Natural killer cell (primary cell): ENCODE measurements around the gene KRTAP9-9. TPM values are rescaled to one million over a fixed set of nuclear protein-coding genes. Genes with fewer than 3 reads are reported as not detected.
"Not testable (repeated sequence)": the region's sequence is repeated elsewhere in the genome, so short reads cannot be mapped to it uniquely, and the experiment has no call there.

Source experiments
- ATAC-seq, 3 donors: fragments of 150-1000 bp in 2 of 3; fragments of 200-7000 bp in 1 of 3; cut with Tn5 transposase; 1 replicate in 1 of 3; 2 replicates in 2 of 3; pipeline ENCODE4 v1.10.0; 2021; ENCODE audit warnings: mild to moderate bottlenecking in 2 of 3, moderate library complexity in 2 of 3
- DNase-seq, 2 donors: peaks; one replicate each; pipeline versions ENCODE4 v3.0.0 to v3.0.0-alpha.2; 2013 to 2021; ENCODE audit warnings: mixed read lengths in 1 of 2
- H3K27ac ChIP-seq: one replicate; pipeline ENCODE4 v1.5.1; 2013; ENCODE audit warnings: mild to moderate bottlenecking, low read length
- H3K27me3 ChIP-seq: one replicate; pipeline ENCODE4 v1.6.1; 2013; ENCODE audit warnings: low read length; ENCODE audit not compliant: control insufficient read depth, insufficient read depth
- H3K36me3 ChIP-seq: one replicate; pipeline ENCODE4 v1.6.1; 2013; ENCODE audit warnings: low read length; ENCODE audit not compliant: control insufficient read depth, insufficient read depth
- H3K4me1 ChIP-seq: one replicate; pipeline ENCODE4 v1.6.1; 2013; ENCODE audit warnings: low read length; ENCODE audit not compliant: control insufficient read depth, insufficient read depth
- H3K4me3 ChIP-seq: one replicate; pipeline ENCODE4 v1.5.1; 2013; ENCODE audit warnings: low read length
- H3K9me3 ChIP-seq: one replicate; pipeline ENCODE4 v1.6.1; 2013; ENCODE audit warnings: low read length; ENCODE audit not compliant: control insufficient read depth, insufficient read depth
- H3K27ac Mint-ChIP-seq, 2 donors: one replicate each; pipeline ENCODE4 v1.8.0; 2022; ENCODE audit warnings: mild to moderate bottlenecking in 2 of 2, mixed read lengths in 2 of 2, moderate library complexity in 1 of 2
- H3K27me3 Mint-ChIP-seq, 2 donors: one replicate each; pipeline ENCODE4 v1.8.0; 2022; ENCODE audit warnings: low read depth in 2 of 2, mixed read lengths in 2 of 2
- H3K36me3 Mint-ChIP-seq: one replicate; pipeline ENCODE4 v1.8.0; 2022; ENCODE audit warnings: mixed read lengths
- H3K4me1 Mint-ChIP-seq, 2 donors: one replicate each; pipeline ENCODE4 v1.8.0; 2022; ENCODE audit warnings: mixed read lengths in 2 of 2
- H3K4me3 Mint-ChIP-seq: one replicate; pipeline ENCODE4 v1.8.0; 2022; ENCODE audit warnings: mild to moderate bottlenecking, moderate library complexity, mixed read lengths
- H3K9me3 Mint-ChIP-seq, 2 donors: one replicate each; pipeline ENCODE4 v1.8.0; 2022; ENCODE audit warnings: mixed read lengths in 2 of 2
- WGBS: methylation state at CpG from one replicate; pipeline ENCODE4 v1.1.7; 2013; ENCODE audit warnings: missing lambda C conversion rate; ENCODE audit not compliant: insufficient coverage; 5-methylcytosine and 5-hydroxymethylcytosine counted together
- intact Hi-C: fragments of 100-400 bp; cut with micrococcal nuclease; formaldehyde crosslinking; loops from one replicate; pipeline ENCODE4 v1.14.2; 2022
- total RNA-seq, 4 donors: library from RNA; stranded (reverse); fragments of 120-200 nt in 1 of 4; gene quantifications; one replicate each; pipeline versions ENCODE4 v1.2.3 to v1.2.4, GENCODE V29; 2013 to 2022
- TF ChIP-seq, protein P1 (sequence below): fragments of 200-600 bp; IDR thresholded peaks from one replicate; pipeline ENCODE4 v1.8.0; 2022; ENCODE audit warnings: antibody characterized with exemption

The KRTAP9-9 gene
- total RNA-seq, 3 donors from 2014 or later (not counting 1 experiment from before 2014, with no cell fraction given) = not detected

DNA sequence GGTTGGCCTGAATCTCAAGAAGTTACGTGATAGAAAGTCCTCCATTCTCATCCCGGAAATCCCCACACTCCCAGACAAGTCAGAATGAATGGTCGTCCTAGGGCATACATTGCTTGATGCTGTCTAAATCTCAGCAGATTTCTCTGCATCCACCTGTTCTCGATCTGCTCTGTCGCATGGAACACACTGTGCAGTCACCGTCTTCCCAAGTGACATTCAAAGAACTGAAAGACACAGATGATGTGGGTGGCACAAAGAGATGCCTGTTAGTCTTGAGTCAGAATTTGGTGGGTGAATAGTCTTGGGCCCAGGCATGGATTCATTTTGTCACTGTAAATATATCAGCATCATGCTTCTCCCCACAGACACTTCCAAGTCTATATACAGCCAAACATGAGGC lies 23.5 kb upstream of the KRTAP9-9 start:
- 90% methylated on average over 6 of the region's 6 CpGs for WGBS
- Mint-ChIP-seq H3K4me1 (peaks cover 0 to 4% of the 10 kb centered on the region in 2 donors), H3K27ac (no peak overlapping the region), H3K4me3 (no peak overlapping the region), H3K36me3 (no peaks in the 10 kb centered on the region), H3K27me3 (peaks cover 22 to 34% of the 10 kb centered on the region in 2 donors), H3K9me3 (no peaks in the 10 kb centered on the region)
- ATAC-seq (no peak), DNase-seq (no peak)
- TF ChIP-seq, protein P1, sequence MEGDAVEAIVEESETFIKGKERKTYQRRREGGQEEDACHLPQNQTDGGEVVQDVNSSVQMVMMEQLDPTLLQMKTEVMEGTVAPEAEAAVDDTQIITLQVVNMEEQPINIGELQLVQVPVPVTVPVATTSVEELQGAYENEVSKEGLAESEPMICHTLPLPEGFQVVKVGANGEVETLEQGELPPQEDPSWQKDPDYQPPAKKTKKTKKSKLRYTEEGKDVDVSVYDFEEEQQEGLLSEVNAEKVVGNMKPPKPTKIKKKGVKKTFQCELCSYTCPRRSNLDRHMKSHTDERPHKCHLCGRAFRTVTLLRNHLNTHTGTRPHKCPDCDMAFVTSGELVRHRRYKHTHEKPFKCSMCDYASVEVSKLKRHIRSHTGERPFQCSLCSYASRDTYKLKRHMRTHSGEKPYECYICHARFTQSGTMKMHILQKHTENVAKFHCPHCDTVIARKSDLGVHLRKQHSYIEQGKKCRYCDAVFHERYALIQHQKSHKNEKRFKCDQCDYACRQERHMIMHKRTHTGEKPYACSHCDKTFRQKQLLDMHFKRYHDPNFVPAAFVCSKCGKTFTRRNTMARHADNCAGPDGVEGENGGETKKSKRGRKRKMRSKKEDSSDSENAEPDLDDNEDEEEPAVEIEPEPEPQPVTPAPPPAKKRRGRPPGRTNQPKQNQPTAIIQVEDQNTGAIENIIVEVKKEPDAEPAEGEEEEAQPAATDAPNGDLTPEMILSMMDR = no peak
- Histone ChIP-seq H3K4me3 (no peak overlapping the region), H3K27me3 (peaks cover 4% of the 10 kb centered on the region), H3K27ac (no peak overlapping the region), H3K4me1 (no peaks in the 10 kb centered on the region), H3K36me3 (no peaks in the 10 kb centered on the region), H3K9me3 (no peaks in the 10 kb centered on the region)
- intact Hi-C loops = no loop called here

DNA sequence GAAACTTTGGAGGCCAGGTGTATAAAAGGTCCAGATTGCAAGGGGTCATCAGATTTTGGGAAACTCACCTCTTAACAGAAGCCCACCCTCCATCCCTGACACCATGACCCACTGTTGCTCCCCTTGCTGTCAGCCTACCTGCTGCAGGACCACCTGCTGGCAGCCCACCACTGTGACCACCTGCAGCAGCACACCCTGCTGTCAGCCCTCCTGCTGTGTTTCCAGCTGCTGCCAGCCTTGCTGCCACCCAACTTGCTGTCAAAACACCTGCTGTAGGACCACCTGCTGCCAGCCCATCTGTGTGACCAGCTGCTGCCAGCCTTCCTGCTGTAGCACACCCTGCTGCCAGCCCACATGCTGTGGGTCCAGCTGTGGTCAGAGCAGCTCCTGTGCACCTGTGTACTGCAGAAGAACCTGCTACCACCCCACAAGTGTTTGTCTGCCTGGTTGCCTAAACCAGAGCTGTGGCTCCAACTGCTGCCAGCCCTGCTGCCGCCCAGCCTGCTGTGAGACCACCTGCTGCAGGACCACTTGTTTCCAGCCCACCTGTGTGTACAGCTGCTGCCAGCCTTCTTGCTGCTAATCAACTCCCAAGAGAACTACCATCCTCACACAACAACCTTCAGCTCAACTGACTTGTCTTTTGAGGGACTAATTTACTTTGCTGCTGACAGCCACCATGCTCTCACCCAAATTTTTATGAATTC lies 22.6 kb upstream of the KRTAP9-9 start, which contains the start of gene KRTAP9-3:
KRTAP9-3 (plus strand) TSS at position 51 of the 707 bp plus-strand sequence; CDS start at position 104, 53 bp downstream.
- H3K27ac ChIP-seq, H3K4me1 ChIP-seq, ATAC-seq, H3K9me3 Mint-ChIP-seq, intact Hi-C loops, H3K9me3 ChIP-seq, H3K4me1 Mint-ChIP-seq, H3K4me3 ChIP-seq, H3K27ac Mint-ChIP-seq, H3K36me3 Mint-ChIP-seq, H3K4me3 Mint-ChIP-seq, H3K27me3 ChIP-seq, H3K36me3 ChIP-seq, DNase-seq: not testable (repeated sequence)
- WGBS = 80% methylated on average over 1 of the region's 1 CpG
- H3K27me3 Mint-ChIP-seq = peaks cover 22 to 34% of the 10 kb centered on the region in 2 donors

DNA sequence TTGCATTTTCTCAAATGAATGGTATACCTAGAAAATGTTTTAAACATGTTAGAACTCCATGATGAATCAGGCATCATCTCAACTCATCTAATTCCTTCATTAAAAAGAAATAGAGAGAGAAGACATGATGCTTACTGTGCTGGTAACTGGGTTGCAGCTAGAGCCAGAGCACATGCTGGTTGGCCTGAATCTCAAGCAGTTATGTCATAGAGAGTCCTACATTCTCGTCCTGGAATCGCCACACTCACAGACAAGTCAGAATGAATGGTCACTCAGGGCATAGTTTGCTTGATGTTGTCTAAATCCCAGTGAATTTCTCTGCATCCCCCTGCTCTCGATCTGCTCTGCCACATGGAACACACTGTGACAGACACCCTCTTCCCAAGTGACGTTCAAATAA lies 18.1 kb upstream of the KRTAP9-9 start:
- H3K9me3 Mint-ChIP-seq, H3K4me1 ChIP-seq, H3K36me3 Mint-ChIP-seq, H3K4me1 Mint-ChIP-seq, H3K27me3 ChIP-seq, H3K36me3 ChIP-seq, ATAC-seq, H3K27ac Mint-ChIP-seq, DNase-seq, H3K4me3 Mint-ChIP-seq, H3K9me3 ChIP-seq, H3K27ac ChIP-seq, intact Hi-C loops, H3K4me3 ChIP-seq: not testable (repeated sequence)
- 89% methylated on average over 4 of the region's 4 CpGs for WGBS
- H3K27me3 Mint-ChIP-seq = peaks cover 30 to 39% of the 10 kb centered on the region in 2 donors

DNA sequence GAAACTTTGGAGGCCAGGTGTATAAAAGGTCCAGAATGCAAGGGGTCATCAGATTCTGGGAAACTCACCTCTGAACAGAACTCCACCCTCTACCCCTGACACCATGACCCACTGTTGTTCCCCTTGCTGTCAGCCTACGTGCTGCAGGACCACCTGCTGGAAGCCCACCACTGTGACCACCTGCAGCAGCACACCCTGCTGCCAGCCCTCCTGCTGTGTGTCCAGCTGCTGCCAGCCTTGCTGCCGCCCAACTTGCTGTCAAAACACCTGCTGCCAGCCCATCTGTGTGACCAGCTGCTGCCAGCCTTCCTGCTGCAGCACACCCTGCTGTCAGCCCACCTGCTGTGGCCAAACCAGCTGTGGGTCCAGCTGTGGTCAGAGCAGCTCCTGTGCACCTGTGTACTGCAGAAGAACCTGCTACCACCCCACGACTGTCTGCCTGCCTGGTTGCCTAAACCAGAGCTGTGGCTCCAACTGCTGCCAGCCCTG lies 17.2 kb upstream of the KRTAP9-9 start, which contains the start of gene KRTAP9-8:
KRTAP9-8 (plus strand) TSS at position 51 of the 489 bp plus-strand sequence; CDS start at position 104, 53 bp downstream.
- H3K4me1 Mint-ChIP-seq, H3K4me3 Mint-ChIP-seq, H3K27me3 ChIP-seq, DNase-seq, H3K9me3 Mint-ChIP-seq, H3K27ac ChIP-seq, H3K36me3 ChIP-seq, H3K9me3 ChIP-seq, H3K4me1 ChIP-seq, H3K36me3 Mint-ChIP-seq, ATAC-seq, H3K4me3 ChIP-seq, intact Hi-C loops, H3K27ac Mint-ChIP-seq: not testable (repeated sequence)
- 66% methylated on average over 2 of the region's 3 CpGs for WGBS
- H3K27me3 Mint-ChIP-seq = peaks cover 36 to 43% of the 10 kb centered on the region in 2 donors

DNA sequence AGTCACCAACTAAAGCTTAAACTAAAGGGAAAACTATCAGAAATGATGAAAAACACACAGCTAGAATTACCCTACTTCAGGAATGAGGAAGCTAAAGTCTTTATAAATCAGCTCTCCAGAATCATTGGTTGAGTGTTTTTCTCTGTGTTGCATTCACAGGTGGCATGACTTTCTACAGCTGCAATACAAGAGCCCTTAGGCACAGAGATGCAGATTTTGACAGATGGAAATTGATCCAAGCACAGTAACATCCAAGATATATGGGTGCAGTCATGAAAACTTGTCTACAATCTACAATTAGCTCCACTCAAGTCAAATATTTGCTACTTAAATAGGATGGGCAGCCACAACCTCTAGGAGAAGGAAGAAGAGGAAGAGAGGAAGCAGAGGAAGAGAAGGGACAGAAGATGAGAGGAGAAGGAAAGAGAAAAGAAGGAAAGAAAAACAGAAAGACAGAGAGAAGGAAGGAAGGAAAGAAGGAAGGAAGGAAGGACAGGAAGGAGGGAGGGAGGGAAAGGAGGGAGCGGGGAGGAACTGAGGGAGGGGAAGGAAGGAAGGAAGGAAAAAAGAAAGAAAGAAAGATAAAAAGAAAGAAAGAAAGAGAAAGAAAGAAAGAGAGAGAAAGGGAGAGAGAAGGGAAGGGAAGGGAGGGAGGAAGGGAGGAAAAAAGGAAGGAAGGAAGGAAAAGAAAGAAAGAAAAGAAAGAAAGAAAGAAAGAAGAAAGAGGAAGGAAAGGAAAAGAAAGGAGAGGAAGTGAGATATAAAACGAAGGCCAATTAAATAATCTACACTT lies 8.0 kb upstream of the KRTAP9-9 start:
- H3K4me1 ChIP-seq, H3K27ac Mint-ChIP-seq, intact Hi-C loops, H3K36me3 Mint-ChIP-seq, H3K27ac ChIP-seq, H3K4me3 ChIP-seq, H3K9me3 Mint-ChIP-seq, ATAC-seq, H3K4me1 Mint-ChIP-seq, H3K27me3 ChIP-seq, H3K9me3 ChIP-seq, H3K4me3 Mint-ChIP-seq, H3K36me3 ChIP-seq: not testable (repeated sequence)
- 87% methylated on average over 1 of the region's 2 CpGs for WGBS
- peak in 1 of 2 donors; percentile 0 for DNase-seq
- peaks cover 19 to 36% of the 10 kb centered on the region in 2 donors for H3K27me3 Mint-ChIP-seq

DNA sequence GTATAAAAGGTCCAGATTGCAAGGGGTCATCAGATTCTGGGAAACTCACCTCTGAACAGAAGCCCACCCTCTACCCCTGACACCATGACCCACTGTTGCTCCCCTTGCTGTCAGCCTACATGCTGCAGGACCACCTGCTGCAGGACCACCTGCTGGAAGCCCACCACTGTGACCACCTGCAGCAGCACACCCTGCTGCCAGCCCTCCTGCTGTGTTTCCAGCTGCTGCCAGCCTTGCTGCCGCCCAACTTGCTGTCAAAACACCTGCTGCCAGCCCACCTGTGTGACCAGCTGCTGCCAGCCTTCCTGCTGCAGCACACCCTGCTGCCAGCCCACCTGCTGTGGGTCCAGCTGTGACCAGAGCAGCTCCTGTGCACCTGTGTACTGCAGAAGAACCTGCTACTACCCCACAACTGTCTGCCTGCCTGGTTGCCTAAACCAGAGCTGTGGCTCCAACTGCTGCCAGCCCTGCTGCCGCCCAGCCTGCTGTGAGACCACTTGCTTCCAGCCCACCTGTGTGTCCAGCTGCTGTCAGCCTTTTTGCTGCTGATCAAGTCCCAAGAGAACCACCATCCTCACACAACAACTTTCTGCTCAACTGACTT lies 5.4 kb upstream of the KRTAP9-9 start, which contains the start of gene KRTAP9-4:
KRTAP9-4 (plus strand) TSS at position 51 of the 604 bp plus-strand sequence; CDS start at position 85, 34 bp downstream.
- 59% methylated on average over 2 of the region's 2 CpGs for WGBS
- H3K27me3 ChIP-seq, H3K27ac Mint-ChIP-seq, H3K4me3 Mint-ChIP-seq, H3K9me3 ChIP-seq, ATAC-seq, H3K4me1 Mint-ChIP-seq, H3K9me3 Mint-ChIP-seq, H3K4me3 ChIP-seq, intact Hi-C loops, H3K27ac ChIP-seq, H3K36me3 Mint-ChIP-seq, H3K4me1 ChIP-seq, H3K36me3 ChIP-seq: not testable (repeated sequence)
- peaks cover 16 to 40% of the 10 kb centered on the region in 2 donors for H3K27me3 Mint-ChIP-seq
- DNase-seq = peak in 1 of 2 donors; percentile 3
